SU-DHL-6 (cell line): ENCODE results near the gene PCP2.

Source experiments
- EZH2phosphoT487 ChIP-seq: fragments of 200-600 bp; sonication (generic), shearing (Covaris generic); conservative IDR thresholded peaks from 2 replicates; pipeline ENCODE4 v1.6.1; 2018; ENCODE audit warnings: mild to moderate bottlenecking, antibody characterized with exemption, low read length, moderate library complexity, mixed read lengths
- TF ChIP-seq, protein P1 (sequence below): fragments of 200-600 bp; sonication (generic); IDR thresholded peaks from one replicate; pipeline ENCODE4 v1.5.1; 2017; ENCODE audit warnings: antibody characterized with exemption, mild to moderate bottlenecking, low read length, moderate library complexity; ENCODE audit not compliant: insufficient read depth, poor library complexity, severe bottlenecking

DNA sequence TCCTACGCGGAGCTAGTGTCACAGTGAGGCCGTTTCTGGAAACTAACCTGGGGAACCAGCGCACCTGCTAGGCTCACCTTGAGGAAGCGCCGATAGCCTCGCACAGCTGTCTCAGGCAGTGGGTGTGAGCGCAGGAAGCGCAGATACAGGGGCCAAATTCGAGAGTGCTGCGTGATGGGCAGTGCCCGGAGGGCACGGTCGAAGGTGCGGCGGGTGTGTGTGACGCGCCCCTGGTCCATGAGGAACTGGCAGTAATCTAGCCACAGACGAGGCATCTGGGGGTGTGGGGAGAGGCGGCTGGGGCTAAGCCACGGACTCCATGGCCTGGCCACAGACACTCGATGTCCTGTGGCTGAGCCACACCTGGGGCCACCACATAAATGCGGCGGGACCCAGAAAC lies 6.4 kb downstream of the PCP2 start:
- TF ChIP-seq, protein P1, sequence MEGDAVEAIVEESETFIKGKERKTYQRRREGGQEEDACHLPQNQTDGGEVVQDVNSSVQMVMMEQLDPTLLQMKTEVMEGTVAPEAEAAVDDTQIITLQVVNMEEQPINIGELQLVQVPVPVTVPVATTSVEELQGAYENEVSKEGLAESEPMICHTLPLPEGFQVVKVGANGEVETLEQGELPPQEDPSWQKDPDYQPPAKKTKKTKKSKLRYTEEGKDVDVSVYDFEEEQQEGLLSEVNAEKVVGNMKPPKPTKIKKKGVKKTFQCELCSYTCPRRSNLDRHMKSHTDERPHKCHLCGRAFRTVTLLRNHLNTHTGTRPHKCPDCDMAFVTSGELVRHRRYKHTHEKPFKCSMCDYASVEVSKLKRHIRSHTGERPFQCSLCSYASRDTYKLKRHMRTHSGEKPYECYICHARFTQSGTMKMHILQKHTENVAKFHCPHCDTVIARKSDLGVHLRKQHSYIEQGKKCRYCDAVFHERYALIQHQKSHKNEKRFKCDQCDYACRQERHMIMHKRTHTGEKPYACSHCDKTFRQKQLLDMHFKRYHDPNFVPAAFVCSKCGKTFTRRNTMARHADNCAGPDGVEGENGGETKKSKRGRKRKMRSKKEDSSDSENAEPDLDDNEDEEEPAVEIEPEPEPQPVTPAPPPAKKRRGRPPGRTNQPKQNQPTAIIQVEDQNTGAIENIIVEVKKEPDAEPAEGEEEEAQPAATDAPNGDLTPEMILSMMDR = no peak
- TF ChIP-seq EZH2phosphoT487 = no peak
